AG10803 (cell line): Measurements from ENCODE around the gene GBP2.
A peak's percentile ranks its signal among the peaks of the same experiment; 100 is the strongest.
"Not testable (repeated sequence)": the region's sequence is repeated elsewhere in the genome, so short reads cannot be mapped to it uniquely, and the experiment has no call there.

Experiments used
- DNase-seq: peaks from one replicate; pipeline ENCODE4 v3.0.0; 2010; ENCODE audit warnings: low read depth
- H3K4me3 ChIP-seq: 2 replicates; pipeline ENCODE4 v1.5.1; 2011; ENCODE audit warnings: mild to moderate bottlenecking, low read length, control low read depth
- TF ChIP-seq, protein P1 (sequence below): conservative IDR thresholded peaks from 2 replicates; pipeline ENCODE4 v1.5.1; 2011; ENCODE audit warnings: mild to moderate bottlenecking, low read length, control low read depth, inconsistent platforms

Gene GBP2

DNA sequence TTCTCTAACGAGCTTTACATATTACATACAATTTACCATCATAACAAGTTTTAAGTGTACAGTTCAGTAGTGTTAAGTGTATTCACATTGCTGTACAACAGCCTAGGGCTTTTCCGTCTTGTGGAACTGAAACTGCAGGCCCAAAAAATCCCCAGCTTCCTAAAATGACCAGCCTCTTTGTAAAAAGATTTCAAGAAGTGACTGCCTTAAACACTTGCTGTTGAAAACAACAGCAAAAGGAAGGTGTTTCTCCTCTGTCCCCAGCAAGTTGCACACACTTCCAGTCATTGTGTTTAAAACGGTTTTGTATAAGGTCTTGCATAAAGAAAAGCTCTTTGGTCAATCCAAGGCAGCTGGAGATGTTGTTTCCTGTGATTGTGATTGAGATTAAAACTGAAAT is 44.9 kb downstream of the GBP2 start:
- no peak for DNase-seq
- TF ChIP-seq, protein P1, sequence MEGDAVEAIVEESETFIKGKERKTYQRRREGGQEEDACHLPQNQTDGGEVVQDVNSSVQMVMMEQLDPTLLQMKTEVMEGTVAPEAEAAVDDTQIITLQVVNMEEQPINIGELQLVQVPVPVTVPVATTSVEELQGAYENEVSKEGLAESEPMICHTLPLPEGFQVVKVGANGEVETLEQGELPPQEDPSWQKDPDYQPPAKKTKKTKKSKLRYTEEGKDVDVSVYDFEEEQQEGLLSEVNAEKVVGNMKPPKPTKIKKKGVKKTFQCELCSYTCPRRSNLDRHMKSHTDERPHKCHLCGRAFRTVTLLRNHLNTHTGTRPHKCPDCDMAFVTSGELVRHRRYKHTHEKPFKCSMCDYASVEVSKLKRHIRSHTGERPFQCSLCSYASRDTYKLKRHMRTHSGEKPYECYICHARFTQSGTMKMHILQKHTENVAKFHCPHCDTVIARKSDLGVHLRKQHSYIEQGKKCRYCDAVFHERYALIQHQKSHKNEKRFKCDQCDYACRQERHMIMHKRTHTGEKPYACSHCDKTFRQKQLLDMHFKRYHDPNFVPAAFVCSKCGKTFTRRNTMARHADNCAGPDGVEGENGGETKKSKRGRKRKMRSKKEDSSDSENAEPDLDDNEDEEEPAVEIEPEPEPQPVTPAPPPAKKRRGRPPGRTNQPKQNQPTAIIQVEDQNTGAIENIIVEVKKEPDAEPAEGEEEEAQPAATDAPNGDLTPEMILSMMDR = no peak
- no peak overlapping the region for H3K4me3 ChIP-seq

DNA sequence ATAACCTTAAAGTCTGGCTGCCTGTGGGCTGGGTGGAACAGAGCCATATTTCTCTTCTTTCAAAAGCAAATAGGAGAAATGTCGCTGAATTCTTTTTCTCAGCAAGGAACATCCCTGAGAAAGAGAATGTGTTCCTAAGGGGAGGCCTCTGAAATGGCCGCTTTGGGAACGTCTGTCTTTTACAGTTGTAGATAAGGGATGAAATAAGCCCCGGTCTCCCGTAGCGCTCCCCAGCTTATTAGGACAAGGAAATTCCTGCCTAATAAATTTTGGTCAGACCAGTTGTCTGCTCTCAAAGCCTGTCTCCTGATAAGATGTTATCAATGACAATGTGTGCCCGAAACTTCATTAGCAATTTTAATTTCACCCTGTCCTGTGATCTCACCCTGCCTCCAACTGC is 45.8 kb downstream of the GBP2 start:
- not testable (repeated sequence) for DNase-seq, H3K4me3 ChIP-seq

DNA sequence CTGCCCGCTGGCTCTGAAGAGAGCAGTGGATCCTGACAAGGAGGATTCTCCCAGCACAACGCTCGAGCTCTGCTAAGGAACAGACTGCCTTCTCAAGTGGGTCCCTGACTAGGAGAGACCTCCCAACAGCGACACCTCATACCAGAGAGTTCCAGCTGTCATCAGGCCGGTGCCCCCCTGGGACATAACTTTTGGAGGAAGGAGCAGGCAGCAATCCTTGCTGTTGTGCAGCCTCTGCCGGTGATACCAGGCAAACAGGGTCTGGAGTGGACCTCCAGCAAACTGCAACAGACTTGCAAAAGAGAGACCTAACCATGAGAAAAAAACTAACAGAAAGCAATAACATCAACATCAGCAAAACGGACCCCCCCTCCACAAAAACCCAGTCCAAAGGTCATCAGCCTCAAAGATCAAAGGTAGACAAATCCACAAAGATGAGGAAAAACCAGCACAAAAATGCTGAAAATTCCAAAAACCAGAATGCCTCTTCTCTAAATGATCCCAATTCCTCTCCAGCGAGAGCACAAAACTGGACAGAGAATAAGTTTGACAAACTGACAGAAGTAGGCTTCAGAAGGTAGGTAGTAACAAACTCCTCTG is 53.3 kb downstream of the GBP2 start:
- DNase-seq, H3K4me3 ChIP-seq: not testable (repeated sequence)

DNA sequence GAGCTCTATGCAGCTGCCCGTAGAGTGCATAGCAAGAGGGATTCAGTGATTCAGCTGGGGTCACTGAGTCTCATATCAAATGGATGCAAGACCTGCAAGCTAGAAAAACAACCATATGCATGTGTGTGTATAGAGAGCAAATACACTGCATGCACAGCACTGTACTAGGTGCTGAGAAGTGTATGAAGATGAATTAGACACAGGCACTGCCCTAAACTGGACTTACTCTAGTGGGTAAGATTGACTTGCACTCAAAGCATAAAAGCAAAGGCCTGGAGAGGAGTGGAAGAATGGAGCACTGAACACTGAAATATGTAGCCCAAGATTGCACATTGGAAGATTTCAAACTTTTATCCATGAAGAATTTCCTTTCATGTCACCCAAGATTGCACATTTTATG is 55.4 kb downstream of the GBP2 start:
- TF ChIP-seq, protein P1 = no peak
- no peak for DNase-seq
- H3K4me3 ChIP-seq = peak overlapping the region; percentile 47; the same call in 1 of the 2 replicates

DNA sequence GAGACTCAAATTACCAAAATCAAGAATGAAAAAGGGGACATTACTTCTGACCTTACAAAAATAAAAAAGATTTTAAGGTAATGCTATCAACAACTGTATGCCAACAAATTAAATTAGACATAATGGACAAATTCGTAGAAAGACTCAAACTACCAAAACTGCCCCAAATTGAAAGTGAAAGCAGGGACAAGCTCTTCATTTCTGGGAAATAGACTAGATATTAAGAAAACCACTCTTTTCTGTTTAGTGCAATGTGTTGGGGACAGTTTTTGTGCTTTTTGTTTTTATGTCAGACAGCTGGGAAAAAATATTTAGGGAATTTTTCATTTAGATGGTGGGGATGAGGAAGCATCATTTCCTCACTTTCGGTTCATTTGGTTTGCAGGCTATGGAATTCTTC is 56.0 kb downstream of the GBP2 start:
- H3K4me3 ChIP-seq = peak overlapping the region; percentile 47
- TF ChIP-seq, protein P1 = no peak
- DNase-seq = no peak

DNA sequence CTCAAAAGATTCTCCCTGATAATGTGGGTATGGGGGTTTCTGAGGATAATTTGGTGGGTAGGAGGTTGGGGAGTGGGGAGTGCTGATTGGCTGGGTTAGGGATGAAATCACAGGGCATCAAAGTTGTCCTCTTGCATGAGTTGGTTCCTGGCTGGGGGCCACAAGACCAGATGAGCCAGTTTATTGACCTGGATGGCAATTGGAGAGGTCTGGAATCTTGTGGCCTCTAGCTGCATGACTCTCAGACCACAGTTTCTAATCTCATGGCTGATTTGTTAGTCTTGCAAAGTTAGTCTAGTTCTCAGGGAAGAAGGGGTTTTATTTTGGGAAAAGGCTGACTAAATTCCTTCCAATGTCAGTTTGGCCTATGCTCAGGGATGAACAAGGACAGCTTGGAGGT is 57.6 kb downstream of the GBP2 start:
- H3K4me3 ChIP-seq = no peak overlapping the region
- TF ChIP-seq, protein P1 = no peak
- DNase-seq = peak; percentile 89

DNA sequence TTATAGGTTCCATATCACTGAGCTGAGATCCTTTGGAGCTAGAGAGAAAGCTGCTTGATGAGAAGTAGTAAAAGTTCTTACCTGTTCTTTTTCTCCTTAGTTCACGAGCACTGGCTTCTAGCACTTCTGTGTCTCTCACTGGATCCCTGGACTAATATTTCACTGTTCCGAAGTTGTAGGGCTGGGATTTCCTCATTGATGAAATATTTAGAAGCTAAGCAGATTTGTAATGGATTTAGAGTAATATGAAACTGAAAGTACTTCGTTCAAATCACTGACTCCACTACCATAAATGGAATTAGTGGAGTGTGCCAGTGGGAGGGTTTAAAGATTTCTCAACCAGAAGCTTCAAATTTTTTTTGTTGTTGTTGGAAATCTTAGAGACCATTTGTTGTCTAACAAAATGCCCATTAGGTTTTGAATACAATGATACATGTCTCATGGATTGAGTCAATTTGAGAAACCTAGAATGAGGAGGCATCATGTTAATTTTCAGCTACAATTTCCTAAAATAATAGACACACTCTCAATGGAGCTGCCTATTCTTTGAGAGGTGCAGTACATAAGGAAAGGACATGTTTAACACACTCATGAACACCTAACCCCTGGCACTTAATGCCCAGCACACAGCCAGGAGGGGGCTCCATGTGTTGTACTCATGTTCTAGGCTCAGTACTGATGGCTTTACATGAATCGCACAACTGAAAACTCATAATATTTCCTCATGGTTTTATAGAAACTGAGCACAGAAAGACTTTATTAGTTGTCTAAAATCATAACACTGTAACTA is 60.6 kb downstream of the GBP2 start, which contains the start of gene GBP1:
Gene GBP1 (minus strand): TSS at position 130 of the 790 bp plus-strand sequence. CDS start 1,974 bp downstream, outside the sequence.
- peak within 1 kb of the TSS; percentile 77 for H3K4me3 ChIP-seq
- TF ChIP-seq, protein P1 = no peak
- peak; percentile 86 for DNase-seq

DNA sequence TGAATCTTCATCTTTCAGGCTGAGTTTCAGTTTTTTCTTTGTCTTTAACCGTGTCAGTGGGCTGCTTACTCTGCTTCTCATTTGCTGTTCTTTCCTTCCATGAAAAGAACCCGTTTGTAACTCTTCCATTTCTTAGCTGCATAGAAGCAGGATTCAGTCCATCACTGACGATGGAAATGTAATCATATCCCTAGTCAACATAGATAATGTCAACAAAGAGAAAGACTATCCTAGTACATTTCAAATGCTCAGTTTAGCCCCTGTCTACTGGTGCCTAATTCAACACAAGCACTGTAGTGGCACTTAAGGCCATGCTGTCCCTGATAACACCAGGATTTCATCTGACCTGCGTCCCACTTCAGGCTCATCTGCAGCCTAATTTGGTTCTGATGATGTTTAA is 61.3 kb downstream of the GBP2 start:
- TF ChIP-seq, protein P1 = no peak
- no peak for DNase-seq
- H3K4me3 ChIP-seq = peak overlapping the region; percentile 77
